CD4-positive, alpha-beta T cell treated with Interleukin-21 for 1 hour (primary cell): ENCODE measurements around the gene TAMALIN.
A peak's percentile ranks its signal among the peaks of the same experiment; 100 is the strongest.
"Not testable (repeated sequence)": the region's sequence is repeated elsewhere in the genome, so short reads cannot be mapped to it uniquely, and the experiment has no call there.

ENCODE experiments used
- DNase-seq: peaks from one replicate; pipeline ENCODE4 v3.0.0-alpha.2; 2020

TAMALIN gene

GRCh38 chr12:52006726-52007157 lies at the start of gene TAMALIN:
Gene TAMALIN, plus strand, starts transcription at chr12:52006946. Its CDS starts 74 bp downstream, at chr12:52007020.
- peak; percentile 89 for DNase-seq

- DNase-seq, result no peak
These were observed 48.2 kb upstream of the TAMALIN start for GRCh38 chr12:51958542-51958941.

- no peak for DNase-seq
These were observed 47.5 kb upstream of the TAMALIN start for GRCh38 chr12:51959211-51959610.

- DNase-seq, result no peak
These were observed 46.8 kb upstream of the TAMALIN start for GRCh38 chr12:51959921-51960320.

GRCh38 chr12:51960488-51960887 lies 46.3 kb upstream of the TAMALIN start:
- DNase-seq, result no peak

GRCh38 chr12:51960890-51961289 lies 45.9 kb upstream of the TAMALIN start:
- no peak for DNase-seq

GRCh38 chr12:51961834-51962233 lies 44.9 kb upstream of the TAMALIN start:
- no peak for DNase-seq

- no peak for DNase-seq
These were observed 44.0 kb upstream of the TAMALIN start for GRCh38 chr12:51962737-51963136.

GRCh38 chr12:51963477-51963876 lies 43.3 kb upstream of the TAMALIN start:
- DNase-seq, result no peak

- DNase-seq, result no peak
These were observed 37.1 kb upstream of the TAMALIN start for GRCh38 chr12:51969643-51970042.

- peak; percentile 51 for DNase-seq
These were observed 35.7 kb upstream of the TAMALIN start for GRCh38 chr12:51970904-51971646.

- DNase-seq, result peak; percentile 22
These were observed 34.9 kb upstream of the TAMALIN start for GRCh38 chr12:51971679-51972421.

GRCh38 chr12:51972422-51972812 lies 34.3 kb upstream of the TAMALIN start:
- no peak for DNase-seq

- peak; percentile 60 for DNase-seq
These were observed 33.9 kb upstream of the TAMALIN start for GRCh38 chr12:51972849-51973273.

- no peak for DNase-seq
These were observed 33.2 kb upstream of the TAMALIN start for GRCh38 chr12:51973560-51973959.

GRCh38 chr12:51974646-51975045 lies 32.1 kb upstream of the TAMALIN start:
- no peak for DNase-seq

GRCh38 chr12:51975196-51975595 lies 31.6 kb upstream of the TAMALIN start:
- no peak for DNase-seq

- DNase-seq, result no peak
These were observed 30.2 kb upstream of the TAMALIN start for GRCh38 chr12:51976376-51977160.

GRCh38 chr12:51977320-51977753 lies 29.4 kb upstream of the TAMALIN start:
- DNase-seq, result no peak

GRCh38 chr12:51979306-51979705 lies 27.4 kb upstream of the TAMALIN start:
- DNase-seq, result not testable (repeated sequence)

GRCh38 chr12:51980051-51980808 lies 26.5 kb upstream of the TAMALIN start:
- peak; percentile 76 for DNase-seq

- DNase-seq, result no peak
These were observed 26.0 kb upstream of the TAMALIN start for GRCh38 chr12:51980809-51981127.

GRCh38 chr12:51984657-51985056 lies 22.1 kb upstream of the TAMALIN start:
- no peak for DNase-seq
